HPDE6-E6E7 (cell line): ENCODE measurements around the gene TXNDC12.
"Not testable (repeated sequence)": the region's sequence is repeated elsewhere in the genome, so short reads cannot be mapped to it uniquely, and the experiment has no call there.

Experiments
- DNase-seq: peaks from one replicate; pipeline ENCODE4 v3.0.0; 2011; ENCODE audit warnings: missing footprints; ENCODE audit errors: extremely low spot score

TXNDC12 gene

DNA sequence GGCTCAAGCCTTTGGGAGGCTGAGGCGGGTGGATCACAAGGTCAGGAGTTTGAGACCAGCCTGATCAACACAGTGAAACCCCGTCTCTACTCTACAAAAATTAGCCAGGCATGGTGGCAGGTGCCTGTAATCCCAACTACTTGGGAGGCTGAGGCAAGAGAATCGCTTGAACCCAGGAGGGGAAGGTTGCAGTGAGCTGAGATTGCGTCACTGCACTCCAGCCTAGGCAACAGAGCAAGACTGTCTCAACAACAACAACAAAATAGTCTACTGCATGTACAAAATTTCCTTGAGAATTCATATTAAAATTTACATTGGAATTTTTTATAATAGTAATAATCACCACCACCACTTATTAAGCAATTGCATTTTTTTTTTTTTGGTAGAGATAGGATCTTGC, 5.7 kb downstream of the TXNDC12 start:
- not testable (repeated sequence) for DNase-seq

DNA sequence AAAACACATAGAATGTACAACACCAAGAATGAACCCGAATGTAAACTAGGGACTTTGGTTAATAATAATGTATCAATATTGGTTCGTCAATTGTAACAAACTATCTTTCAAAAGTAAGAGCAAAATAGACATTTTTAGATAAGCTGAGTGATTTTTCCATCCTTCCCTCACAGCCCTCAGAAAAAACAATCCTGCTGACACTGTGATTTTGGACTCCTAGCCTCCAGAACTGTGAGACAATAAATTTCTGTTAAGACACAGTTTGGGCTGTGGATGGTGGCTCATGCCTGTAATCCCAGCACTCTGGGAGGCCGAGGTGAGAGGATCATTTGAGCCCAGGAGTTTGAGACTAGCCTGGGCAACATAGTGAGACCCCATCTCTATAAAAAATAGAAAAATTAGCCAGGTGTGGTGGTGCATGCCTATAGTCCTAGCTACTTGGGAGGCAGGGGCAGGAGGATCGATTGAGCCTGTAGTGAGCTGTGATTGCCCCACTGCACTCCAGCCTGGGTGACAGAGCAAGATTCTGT, 9.3 kb downstream of the TXNDC12 start:
- DNase-seq, result not testable (repeated sequence)

DNA sequence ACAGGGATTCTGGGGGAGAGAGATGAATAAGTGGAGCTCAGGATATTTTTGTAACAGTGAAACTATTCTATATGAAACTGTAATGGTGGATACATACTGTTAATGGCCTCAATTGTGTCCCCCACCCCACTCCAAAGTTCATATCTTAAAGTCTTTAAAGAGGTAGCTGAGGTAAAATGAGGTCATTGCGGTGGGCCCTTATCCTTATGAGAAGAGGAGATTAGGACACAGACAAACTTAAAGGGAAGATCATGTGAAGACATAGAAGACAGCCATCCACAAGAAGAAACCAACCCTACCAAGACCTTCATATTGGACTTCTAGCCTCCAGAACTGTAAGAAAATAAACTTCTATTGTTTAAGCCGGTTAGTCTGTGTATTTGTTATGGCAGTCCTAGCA, 9.8 kb downstream of the TXNDC12 start:
- no peak for DNase-seq

DNA sequence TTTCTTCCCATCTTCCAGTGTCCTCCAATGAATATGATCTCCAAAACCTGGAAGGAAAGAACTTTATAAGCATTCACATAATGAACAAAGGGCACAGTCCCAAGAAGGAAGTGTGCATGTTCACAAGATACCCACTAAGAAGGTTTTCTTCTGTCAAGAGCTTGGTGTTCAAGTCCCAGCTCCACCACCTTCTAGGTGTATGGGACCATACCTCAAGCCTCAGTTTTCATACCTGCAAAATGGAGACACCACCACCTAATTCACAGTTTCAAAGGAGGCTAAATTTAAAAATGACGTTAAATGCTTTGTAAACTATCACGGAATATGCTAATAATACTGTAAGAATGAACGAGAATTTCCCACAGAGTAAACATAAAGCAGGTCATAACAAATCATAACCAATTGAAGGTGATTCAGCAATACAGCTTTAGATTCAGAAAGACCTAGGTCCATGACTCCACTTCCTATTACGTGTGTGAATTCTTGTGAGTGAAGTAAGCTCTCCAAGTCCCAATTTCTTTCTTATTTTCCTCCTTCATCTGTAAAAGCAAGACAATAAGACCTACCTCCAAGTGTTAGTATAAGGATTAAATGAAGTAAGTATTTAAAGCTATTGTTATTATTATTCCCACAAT, 13.3 kb downstream of the TXNDC12 start:
- DNase-seq, result peak; percentile 66

DNA sequence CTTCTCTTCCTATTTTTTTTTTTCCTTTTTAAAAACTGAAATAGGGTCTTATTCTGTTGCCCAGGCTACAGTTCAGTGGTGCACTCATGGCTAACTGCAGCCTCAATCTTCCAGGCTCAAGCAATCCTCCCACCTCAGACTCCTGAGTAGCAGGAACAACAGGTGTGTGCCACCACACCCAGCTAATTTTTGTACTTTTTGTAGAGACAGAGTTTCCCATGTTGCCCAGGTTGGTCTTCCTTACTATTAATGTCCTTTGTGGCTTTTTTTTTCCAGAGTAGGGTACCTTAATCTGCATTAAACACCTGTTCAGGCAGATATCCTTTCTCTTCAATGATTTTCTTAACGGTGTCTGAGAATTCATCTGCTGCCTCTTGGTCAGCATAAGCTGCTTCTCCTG, 17.1 kb downstream of the TXNDC12 start:
- DNase-seq, result no peak

DNA sequence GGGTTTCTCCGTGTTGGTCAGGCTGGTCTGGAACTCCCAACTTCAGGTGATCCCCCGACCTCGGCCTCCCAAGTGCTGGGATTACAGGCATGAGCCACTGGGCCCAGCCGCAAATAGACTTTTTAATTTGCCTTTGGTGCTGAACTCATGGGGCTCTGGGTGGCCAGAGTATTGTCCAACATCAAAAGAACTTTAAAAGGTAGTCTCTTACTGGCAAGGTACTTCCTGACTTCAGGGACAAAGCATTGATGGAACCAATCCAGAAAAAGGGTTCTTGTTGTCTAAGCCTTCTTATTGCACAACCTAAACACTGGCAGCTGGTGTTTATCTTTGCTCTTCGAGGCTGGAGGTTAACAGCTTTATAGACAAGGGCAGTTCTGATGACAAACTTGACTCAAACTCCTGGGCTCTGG, 17.6 kb downstream of the TXNDC12 start:
- no peak for DNase-seq

DNA sequence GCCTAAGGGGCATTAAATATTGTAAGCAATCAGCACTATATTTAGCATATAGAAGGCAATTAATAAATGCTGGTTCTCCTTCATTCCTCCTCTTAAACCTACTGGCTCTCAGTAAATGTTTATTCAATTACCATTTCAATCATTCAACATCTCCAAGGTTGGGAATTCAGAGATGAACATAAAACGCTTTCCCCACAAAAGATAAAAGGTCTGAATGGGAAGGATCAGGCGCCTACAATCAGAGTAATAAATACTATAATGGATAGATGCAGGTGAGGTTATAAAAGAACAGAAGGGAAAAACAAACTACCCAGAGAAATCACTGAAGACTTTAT, 21.0 kb downstream of the TXNDC12 start:
- DNase-seq, result no peak

DNA sequence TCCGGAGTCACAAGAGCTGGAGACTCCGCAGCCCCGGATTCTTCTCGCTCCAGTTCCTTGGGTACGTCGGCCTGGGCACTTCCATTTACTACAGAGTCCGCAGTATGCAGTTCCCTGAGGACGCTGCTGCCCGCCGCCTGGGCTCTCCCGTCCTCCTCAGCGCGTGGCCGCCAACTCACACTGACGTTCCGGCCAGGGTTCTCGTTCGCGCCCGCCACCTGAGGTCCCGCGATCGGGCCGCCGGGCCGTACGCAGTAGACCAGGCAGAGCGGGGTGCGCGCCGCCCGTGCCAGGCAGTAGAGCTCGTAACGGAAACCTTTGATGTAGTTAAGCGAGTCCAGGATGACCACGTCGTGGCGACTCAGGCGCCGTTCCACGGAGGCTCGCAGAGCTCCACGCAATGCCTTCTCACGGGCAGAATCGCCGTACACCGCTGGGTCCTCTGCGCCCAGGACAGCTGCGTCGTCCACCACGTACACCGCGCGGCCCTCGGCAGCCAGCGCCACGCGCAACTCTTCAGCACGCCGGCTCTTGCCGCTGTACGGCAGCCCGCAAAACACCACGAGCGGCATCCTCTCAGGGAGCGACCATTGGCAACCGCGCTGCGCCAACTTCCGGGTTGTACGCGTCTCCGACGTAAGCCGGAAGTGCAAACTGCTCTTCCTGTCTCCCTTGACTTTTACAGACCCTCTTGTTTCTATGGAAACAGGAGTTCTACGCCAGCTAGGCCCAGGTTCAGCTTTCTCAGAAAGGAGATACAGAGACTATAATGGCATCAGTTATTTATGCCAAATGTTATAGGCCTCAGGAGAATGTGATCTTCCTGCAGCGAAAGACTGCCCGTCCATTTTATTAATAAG, 21.6 kb downstream of the TXNDC12 start, which contains the start of gene KTI12:
Gene KTI12 (minus strand): TSS at position 621 of the 860 bp plus-strand sequence. CDS start 49 bp downstream, at position 572.
- peak; percentile 61 for DNase-seq

DNA sequence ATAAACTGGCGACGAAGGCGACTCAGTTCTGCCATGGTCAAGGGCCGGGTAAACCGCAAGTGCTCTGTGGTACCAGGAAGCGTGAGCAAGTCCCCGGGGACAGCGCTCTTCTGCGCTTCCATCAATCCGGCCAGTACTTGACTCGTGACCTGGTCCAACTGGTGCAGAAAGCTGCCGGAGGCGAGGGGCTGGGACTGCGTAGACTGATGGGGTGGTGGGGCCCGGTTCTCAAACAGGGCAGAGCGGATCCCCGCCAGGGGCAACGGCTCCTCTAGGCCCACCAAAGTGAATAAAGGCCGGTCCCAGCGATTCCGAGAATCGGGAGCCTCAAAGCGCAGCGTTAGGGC, 22.2 kb downstream of the TXNDC12 start:
- DNase-seq, result peak; percentile 37

DNA sequence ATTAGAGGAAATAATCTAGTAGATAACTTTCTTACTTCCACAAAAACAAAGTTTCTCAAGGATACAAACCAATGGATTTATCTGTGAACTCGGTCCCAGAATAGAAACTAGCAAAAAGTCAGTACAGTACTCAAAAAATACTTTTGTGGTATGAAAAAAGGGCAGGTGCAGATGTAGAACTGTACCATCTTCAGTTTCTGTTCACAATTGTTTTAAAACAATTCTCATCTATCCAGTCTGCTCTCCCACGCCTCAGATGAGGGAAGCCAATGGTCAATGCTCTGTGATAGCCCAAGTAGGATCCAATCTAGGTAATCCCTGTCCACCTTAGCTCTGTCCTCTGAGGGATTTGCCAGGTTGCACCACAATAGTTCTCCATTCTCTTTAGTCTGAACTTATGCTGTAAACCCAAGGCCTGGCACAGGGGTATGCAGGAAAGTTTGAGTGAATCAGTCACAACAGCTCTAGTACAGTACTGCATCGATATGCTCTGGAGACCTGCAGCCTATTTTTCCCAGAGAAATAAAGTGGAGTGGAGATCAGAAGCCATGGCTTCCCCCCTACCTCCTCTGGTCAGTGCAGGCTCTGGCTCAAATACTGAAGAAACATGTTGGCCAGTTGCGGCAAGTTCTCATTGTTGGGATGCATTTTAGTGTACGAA, 22.7 kb downstream of the TXNDC12 start:
- DNase-seq, result no peak

DNA sequence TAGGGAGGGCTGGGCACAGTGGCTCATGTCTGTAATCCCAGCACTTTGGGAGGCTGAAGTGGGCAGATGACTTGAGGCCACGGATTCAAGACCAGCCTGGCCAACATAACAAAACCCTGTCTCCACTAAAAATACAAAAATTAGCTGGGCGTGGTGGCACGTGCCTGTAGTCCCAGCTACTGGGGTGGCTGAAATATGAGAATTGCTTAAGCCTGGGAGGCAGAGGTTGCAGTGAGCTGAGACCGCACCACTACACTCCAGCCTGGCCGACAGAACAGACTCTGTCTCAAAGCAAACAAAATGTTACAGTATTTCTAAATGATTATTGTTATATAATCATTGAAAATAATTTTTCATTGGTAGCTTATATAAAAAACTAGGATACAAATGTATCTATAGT, 26.2 kb downstream of the TXNDC12 start:
- DNase-seq, result not testable (repeated sequence)

DNA sequence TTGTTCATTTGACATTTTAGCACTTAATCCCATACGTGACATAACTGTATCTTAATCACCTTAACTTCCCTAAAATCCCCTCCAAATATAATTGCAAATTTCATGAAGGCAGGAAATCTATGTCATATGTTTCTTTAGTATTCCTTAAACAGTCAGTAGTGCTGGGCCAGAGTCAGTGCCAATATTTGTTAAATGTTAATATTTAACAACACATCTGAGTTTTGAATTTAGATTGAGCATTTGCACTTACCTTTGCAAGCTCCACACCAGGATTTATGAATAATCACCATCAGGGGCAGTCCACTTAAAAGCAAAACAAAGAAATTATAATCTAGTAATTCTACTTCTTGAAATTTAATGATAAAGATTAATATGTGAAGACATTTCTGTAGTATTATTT, 26.7 kb downstream of the TXNDC12 start:
- no peak for DNase-seq

DNA sequence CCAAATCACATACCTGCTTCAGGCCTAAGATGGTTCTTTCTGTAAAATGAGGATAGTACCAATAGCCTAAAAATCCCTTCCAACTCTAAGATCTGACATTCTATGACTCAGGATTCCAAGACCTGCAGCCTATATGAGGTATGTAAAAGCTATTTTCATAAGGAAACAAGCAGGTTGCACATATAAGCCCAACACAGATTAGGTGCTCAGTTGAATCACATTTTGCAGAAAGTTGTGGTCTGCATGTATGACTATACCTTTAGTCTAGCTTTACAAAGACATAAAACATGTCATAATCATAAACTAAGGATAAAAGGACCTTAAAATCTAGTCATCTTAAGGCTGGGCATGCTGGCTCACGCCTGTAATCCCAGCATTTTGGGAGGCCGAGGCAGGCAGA, 28.7 kb downstream of the TXNDC12 start:
- no peak for DNase-seq

DNA sequence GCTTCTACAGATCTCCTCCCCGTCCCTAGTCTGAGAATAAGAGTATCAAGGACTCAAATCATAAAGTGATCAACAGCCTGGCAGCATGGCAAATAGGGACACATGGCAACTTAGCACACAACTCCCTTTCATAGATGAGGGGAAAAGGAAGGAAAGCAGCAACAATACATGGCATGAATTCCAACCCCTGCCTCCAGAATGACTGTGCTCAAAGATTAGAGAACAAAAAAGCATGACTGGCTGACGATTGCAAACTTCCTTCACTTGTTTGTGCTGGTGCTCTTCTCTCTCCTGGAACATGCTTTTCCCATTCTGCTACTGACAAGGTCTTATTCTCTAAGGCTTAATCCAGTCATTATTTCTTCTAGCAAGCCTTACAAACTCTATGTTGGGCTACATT, 32.9 kb downstream of the TXNDC12 start:
- DNase-seq, result no peak

DNA sequence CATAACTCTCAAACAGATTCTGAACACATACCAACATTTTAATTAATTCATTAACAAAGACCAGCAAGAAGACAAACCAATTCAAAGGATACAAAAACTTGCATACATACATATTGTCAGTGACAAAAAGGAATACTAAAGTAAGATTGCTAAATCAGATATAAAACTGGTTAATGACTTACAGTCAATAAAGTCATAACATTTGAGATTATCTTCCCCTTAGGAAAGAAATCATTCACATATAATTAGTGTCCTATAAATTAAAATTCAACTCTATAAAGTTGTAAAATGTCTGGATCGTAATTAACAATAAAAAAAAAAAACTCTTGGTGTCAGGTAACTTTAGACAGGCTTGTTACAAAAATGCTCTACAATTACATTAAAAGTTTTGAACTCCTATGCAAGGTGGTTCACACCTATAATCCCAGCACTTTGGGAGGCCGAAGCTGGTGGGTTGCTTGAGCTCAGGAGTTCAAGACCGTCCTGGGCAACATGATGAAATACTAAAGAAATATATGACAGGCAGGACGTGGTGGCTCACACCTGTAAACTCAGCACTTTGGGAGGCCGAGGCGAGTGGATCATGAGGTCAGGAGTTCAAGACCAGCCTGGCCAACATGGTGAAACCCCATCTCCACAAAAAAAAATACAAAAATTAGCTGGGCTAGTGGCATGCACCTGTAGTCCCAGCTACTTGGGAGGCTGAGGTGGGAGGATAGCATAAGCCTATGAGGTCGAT, 46.8 kb downstream of the TXNDC12 start:
- DNase-seq, result no peak

DNA sequence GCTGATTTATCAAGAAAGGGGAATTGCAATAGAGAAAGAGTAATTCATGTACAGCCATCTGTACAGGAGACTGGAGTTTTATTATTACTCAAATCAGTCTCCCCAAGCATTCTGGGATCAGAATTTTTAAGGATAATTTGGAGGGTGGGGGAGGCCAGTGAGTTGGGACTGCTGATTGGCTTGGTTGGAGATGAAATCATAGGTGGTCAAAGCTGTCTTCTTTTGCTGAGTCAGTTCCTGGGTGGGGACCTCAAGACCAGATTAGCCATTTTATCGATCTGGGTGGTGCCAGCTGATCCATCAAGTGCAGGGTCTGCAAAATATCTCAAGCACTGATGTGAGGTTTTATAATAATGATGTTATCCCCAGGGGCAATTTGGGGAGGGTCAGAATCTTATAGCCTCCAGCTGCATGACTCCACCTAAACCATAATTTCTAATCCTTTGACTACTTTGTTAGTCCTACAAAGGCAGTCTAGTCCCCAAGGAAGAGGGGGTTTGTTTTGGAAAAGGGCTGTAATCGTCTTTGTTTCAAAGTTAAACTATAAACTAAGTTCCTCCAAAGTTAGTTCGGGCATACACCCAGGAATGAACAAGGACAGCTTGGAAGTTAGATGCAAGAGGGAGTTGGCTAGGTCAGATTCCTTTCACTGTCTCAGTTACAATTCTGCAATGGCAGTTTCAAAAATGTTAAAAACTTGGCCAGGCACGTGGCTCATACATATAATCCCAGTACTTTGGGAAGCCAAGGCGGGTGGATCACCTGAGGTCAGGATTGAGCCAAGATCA, 47.6 kb downstream of the TXNDC12 start:
- DNase-seq, result no peak

DNA sequence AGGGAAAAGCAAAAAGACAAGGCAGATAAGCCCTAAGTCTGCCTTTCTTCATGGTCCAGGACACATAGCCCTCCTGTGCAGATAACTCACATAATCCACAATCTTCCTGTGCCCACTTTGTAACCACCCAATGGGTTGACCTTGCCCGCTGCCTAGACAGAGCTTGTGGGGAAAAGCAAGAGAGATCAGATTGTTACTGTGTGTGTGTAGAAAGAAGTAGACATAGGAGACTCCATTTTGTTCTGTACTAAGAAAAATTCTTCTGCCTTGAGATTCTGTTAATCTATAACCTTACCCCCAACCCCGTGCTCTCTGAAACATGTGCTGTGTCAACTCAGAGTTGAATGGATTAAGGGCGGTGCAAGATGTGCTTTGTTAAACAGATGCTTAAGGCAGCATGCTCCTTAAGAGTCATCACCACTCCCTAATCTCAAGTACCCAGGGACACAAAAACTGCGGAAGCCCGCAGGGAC, 48.9 kb downstream of the TXNDC12 start:
- not testable (repeated sequence) for DNase-seq

DNA sequence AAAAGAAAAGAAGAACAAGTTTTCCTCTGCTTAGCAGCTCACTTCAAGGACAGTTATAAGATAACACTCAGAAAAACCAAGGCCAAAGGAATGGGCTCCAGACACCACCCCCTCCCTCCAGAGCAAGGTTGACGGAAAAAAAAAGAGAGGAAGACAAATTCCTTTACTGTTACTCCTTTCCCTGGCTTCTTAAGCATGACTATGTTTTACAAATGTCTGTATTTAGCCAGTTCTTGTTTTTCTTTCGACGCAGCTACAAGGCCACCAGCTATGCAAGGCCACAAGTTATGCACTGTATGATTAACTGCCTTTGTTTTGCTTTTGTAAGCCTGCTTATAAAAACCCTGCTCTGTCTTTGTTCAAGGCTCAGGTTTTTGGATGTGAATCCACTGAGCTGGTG, 49.4 kb downstream of the TXNDC12 start:
- not testable (repeated sequence) for DNase-seq

DNA sequence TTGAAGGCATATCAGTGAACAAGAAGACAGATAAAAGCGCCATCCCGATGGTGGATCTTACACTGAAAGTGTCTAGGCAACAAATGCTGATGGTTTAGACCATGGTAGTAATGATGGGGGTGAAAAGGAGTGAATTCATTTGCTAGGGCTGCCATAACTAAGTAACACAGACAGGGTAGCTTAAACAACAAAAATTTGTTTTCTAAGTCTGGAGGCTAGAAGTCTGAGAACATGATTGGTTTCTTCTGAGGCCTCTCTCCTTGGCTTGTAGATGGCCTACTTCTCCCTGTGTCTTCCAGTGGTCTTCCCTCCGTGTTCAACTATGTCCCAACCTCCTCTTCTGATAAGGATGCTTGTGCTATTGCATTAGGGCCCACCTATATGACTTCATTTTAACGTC, 51.1 kb downstream of the TXNDC12 start:
- DNase-seq, result no peak

DNA sequence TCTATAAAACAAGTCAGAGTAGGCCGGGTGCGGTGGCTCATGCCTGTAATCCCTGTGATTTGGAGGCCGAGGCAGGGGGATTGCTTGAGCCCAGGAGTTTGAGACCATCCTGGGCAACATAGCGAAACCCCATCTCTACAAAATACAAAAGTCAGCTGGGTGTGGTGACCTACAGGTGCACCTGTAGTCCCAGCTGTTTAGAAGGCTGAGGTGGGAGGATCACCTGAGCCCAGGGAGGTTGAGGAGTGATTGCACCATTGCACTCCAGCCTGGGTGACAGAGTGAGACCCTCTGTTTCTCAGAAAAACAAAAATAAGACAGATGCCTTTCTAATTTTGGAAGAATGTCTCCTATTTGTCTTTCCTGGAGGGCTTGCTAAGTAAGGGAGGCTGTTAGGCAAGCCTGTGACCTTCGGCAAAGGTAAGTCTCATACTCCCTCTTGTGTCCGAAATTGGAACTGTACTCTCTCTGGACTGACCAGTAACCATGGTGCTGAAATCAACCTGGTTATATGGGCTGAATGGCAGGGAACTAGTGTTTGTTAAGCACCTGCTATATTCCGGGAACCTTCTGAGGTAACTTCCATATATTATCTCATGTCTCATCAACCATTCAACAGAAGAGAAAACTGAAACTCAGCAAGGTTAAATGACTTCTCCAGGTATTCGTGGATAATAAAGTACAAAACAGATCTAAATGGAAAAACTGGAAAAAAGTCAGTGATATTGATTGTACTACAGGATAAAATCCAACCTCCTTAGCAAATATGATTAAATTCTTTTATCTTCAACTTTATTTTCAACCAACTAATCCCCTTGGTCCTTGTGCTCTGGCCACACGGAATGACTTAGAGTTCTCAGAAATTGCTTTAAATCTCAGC, 52.7 kb downstream of the TXNDC12 start:
- peak; percentile 87 for DNase-seq
